ENCODE data around the gene SGTA. TPM values are rescaled to one million over a fixed set of nuclear protein-coding genes. Genes with fewer than 3 reads are reported as not detected.

SGTA gene
- total and polyA plus RNA-seq, 4 donors = 16.7 to 38.4 (median 21.0) TPM

DNA sequence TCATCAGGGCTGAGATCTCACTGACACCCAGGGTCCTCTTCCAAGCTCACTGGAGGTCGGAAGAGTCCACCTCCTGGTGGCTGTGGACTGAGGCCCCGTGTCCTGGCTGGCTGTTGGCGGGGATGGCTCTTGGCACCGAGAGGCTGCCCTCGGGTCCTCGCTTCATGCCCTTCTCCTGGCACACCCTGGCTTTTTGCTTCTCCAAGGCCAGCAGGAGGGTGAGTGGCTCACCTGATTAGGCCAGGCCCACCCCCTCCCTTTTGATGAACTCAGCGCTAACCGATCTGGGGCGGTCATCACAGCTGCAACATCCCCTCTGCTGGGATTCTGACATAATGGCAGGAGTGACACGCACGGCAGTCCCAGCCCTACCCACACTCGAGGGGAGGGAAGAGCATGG is 47.7 kb downstream of the SGTA start (continued):
- no peak for TF ChIP-seq RXRA (IDR thresholded peaks at IDR 0.05)
- no peak for TF ChIP-seq RAD21 (IDR thresholded peaks at IDR 0.05)
- TF ChIP-seq TAF1 (conservative IDR thresholded peaks at IDR 0.05) = no peak
- TF ChIP-seq FOXA1 (IDR thresholded peaks at IDR 0.05) = no peak
- TF ChIP-seq EGR1 (IDR thresholded peaks at IDR 0.05; ENCODE audit: low read depth in 2 of 2) = no peak
- TF ChIP-seq, protein P1, sequence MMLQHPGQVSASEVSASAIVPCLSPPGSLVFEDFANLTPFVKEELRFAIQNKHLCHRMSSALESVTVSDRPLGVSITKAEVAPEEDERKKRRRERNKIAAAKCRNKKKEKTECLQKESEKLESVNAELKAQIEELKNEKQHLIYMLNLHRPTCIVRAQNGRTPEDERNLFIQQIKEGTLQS (IDR thresholded peaks at IDR 0.05) = no peak
- no peak for TF ChIP-seq SP1 (IDR thresholded peaks at IDR 0.05)
- no peak for TF ChIP-seq HNF4G (IDR thresholded peaks at IDR 0.05)
- no peak for TF ChIP-seq NR2F2 (IDR thresholded peaks at IDR 0.05)
- no peak for TF ChIP-seq JUND (IDR thresholded peaks at IDR 0.05)
- no peak for TF ChIP-seq HNF4A (conservative IDR thresholded peaks at IDR 0.05)

DNA sequence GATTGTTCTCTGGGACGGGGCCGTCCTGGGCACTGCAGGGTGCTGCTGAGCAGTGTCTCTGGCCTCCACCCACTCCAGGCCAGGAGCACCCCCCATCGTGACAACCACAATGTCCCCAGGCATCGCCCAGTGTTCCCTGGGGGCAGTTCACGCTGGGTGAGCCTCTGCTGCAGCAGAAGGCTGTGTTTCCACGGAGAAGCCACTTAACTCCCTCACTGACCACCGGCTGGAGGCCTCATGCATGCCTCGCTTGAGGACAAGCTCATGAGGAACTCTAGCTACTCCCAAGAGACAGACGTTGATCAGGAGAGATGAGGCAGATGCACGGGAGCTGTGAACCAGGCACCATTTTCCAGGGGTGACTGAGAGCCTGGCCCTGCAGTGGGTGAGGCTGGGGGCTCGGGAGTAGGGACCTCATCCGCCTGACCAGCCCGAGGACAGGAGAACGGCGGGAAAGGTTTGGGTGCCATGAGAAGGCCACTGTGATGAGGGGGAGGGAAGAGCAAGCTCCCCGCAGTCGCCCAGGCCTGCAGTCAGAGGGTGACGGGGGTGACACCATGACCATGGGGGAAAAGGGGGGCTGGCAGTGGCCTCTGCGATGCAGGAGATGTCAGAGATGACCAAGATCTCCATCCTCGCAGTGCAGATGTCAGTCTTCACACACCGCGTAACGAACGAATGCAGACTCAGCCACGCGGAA is 48.3 kb downstream of the SGTA start:
- no peaks in the 10 kb centered on the region for H3K27me3 ChIP-seq (ENCODE audit: control insufficient read depth in 4 of 4, insufficient read depth in 4 of 4, low read length in 3 of 4)
- no peak overlapping the region for H3K27ac ChIP-seq (ENCODE audit: low read depth in 1 of 2, low read length in 2 of 2)
- DNase-seq (ENCODE audit: low spot score) = no peak
- TF ChIP-seq, protein P2, sequence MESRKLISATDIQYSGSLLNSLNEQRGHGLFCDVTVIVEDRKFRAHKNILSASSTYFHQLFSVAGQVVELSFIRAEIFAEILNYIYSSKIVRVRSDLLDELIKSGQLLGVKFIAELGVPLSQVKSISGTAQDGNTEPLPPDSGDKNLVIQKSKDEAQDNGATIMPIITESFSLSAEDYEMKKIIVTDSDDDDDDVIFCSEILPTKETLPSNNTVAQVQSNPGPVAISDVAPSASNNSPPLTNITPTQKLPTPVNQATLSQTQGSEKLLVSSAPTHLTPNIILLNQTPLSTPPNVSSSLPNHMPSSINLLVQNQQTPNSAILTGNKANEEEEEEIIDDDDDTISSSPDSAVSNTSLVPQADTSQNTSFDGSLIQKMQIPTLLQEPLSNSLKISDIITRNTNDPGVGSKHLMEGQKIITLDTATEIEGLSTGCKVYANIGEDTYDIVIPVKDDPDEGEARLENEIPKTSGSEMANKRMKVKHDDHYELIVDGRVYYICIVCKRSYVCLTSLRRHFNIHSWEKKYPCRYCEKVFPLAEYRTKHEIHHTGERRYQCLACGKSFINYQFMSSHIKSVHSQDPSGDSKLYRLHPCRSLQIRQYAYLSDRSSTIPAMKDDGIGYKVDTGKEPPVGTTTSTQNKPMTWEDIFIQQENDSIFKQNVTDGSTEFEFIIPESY (IDR thresholded peaks at IDR 0.05) = no peak
- TF ChIP-seq NR2F2 (IDR thresholded peaks at IDR 0.05) (no peak), YY1 (IDR thresholded peaks at IDR 0.05) (no peak), JUND (IDR thresholded peaks at IDR 0.05) (no peak), EGR1 (IDR thresholded peaks at IDR 0.05; ENCODE audit: low read depth in 2 of 2) (no peak), FOXA2 (IDR thresholded peaks at IDR 0.05) (no peak), RAD21 (IDR thresholded peaks at IDR 0.05) (no peak), HNF4A (conservative IDR thresholded peaks at IDR 0.05) (no peak), FOXA1 (IDR thresholded peaks at IDR 0.05) (no peak), TAF1 (conservative IDR thresholded peaks at IDR 0.05) (no peak), GABPA (IDR thresholded peaks at IDR 0.05 in 1 of 2, conservative IDR thresholded peaks at IDR 0.05 in 1 of 2) (no peak), HNF4G (IDR thresholded peaks at IDR 0.05) (no peak), SP1 (IDR thresholded peaks at IDR 0.05) (no peak), RXRA (IDR thresholded peaks at IDR 0.05) (no peak)
- TF ChIP-seq, protein P3, sequence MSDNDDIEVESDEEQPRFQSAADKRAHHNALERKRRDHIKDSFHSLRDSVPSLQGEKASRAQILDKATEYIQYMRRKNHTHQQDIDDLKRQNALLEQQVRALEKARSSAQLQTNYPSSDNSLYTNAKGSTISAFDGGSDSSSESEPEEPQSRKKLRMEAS (IDR thresholded peaks at IDR 0.05) = no peak
- TF ChIP-seq, protein P4, sequence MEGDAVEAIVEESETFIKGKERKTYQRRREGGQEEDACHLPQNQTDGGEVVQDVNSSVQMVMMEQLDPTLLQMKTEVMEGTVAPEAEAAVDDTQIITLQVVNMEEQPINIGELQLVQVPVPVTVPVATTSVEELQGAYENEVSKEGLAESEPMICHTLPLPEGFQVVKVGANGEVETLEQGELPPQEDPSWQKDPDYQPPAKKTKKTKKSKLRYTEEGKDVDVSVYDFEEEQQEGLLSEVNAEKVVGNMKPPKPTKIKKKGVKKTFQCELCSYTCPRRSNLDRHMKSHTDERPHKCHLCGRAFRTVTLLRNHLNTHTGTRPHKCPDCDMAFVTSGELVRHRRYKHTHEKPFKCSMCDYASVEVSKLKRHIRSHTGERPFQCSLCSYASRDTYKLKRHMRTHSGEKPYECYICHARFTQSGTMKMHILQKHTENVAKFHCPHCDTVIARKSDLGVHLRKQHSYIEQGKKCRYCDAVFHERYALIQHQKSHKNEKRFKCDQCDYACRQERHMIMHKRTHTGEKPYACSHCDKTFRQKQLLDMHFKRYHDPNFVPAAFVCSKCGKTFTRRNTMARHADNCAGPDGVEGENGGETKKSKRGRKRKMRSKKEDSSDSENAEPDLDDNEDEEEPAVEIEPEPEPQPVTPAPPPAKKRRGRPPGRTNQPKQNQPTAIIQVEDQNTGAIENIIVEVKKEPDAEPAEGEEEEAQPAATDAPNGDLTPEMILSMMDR (IDR thresholded peaks at IDR 0.05; ENCODE audit: low read depth, low read length, missing input control) = no peak
- TF ChIP-seq, protein P1 (IDR thresholded peaks at IDR 0.05) = no peak
- TF ChIP-seq, protein P5, sequence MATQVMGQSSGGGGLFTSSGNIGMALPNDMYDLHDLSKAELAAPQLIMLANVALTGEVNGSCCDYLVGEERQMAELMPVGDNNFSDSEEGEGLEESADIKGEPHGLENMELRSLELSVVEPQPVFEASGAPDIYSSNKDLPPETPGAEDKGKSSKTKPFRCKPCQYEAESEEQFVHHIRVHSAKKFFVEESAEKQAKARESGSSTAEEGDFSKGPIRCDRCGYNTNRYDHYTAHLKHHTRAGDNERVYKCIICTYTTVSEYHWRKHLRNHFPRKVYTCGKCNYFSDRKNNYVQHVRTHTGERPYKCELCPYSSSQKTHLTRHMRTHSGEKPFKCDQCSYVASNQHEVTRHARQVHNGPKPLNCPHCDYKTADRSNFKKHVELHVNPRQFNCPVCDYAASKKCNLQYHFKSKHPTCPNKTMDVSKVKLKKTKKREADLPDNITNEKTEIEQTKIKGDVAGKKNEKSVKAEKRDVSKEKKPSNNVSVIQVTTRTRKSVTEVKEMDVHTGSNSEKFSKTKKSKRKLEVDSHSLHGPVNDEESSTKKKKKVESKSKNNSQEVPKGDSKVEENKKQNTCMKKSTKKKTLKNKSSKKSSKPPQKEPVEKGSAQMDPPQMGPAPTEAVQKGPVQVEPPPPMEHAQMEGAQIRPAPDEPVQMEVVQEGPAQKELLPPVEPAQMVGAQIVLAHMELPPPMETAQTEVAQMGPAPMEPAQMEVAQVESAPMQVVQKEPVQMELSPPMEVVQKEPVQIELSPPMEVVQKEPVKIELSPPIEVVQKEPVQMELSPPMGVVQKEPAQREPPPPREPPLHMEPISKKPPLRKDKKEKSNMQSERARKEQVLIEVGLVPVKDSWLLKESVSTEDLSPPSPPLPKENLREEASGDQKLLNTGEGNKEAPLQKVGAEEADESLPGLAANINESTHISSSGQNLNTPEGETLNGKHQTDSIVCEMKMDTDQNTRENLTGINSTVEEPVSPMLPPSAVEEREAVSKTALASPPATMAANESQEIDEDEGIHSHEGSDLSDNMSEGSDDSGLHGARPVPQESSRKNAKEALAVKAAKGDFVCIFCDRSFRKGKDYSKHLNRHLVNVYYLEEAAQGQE (IDR thresholded peaks at IDR 0.05) = no peak
- peaks cover 0 to 2% (median 0%) of the 10 kb centered on the region in 4 donors for H3K9me3 ChIP-seq (ENCODE audit: control insufficient read depth in 4 of 4, low read length in 3 of 4)
- WGBS = 94% methylated on average over 26 of the region's 26 CpGs
- H3K9ac ChIP-seq (ENCODE audit: low read depth in 1 of 2, low read length in 2 of 2) = no peak overlapping the region
- peaks cover 5 to 30% (median 9%) of the 10 kb centered on the region in 4 donors for H3K36me3 ChIP-seq (ENCODE audit: control insufficient read depth in 4 of 4, insufficient read depth in 3 of 4, low read depth in 1 of 4, low read length in 3 of 4)
- no peak overlapping the region for H3K4me3 ChIP-seq (ENCODE audit: low read depth in 1 of 3, low read length in 3 of 3)
- peaks cover 4 to 10% (median 7%) of the 10 kb centered on the region in 4 donors for H3K4me1 ChIP-seq (ENCODE audit: control insufficient read depth in 4 of 4, insufficient read depth in 4 of 4, low read length in 3 of 4)
